IPS DF 6.9 (cell line): Measurements from ENCODE around the gene CEP295NL.

Source experiments
- DNase-seq: peaks from one replicate; pipeline ENCODE4 v3.0.0-alpha.2; 2013; ENCODE audit warnings: low read depth, low spot score
- H3K27ac ChIP-seq: one replicate; pipeline ENCODE4 v1.5.1; 2013; ENCODE audit warnings: low read length, control low read depth
- H3K27me3 ChIP-seq: 2 replicates; pipeline ENCODE4 v1.6.1; 2013; ENCODE audit warnings: mild to moderate bottlenecking, low read length; ENCODE audit not compliant: control insufficient read depth, insufficient read depth
- H3K36me3 ChIP-seq: 2 replicates; pipeline ENCODE4 v1.6.1; 2013; ENCODE audit warnings: low read length; ENCODE audit not compliant: control insufficient read depth, insufficient read depth
- H3K4me1 ChIP-seq: 2 replicates; pipeline ENCODE4 v1.6.1; 2013; ENCODE audit warnings: low read length; ENCODE audit not compliant: control insufficient read depth, insufficient read depth
- H3K4me3 ChIP-seq: 2 replicates; pipeline ENCODE4 v1.5.1; 2013; ENCODE audit warnings: mild to moderate bottlenecking, low read length
- H3K9me3 ChIP-seq: 2 replicates; pipeline ENCODE4 v1.6.1; 2013; ENCODE audit warnings: low read length, inconsistent platforms; ENCODE audit not compliant: control insufficient read depth, insufficient read depth
- WGBS: extraction: QIAGEN DNeasy Blood & Tissue Kit; methylation state at CpG from one replicate; pipeline ENCODE4 v1.1.7; 2013; ENCODE audit warnings: mixed read lengths, missing lambda C conversion rate; ENCODE audit not compliant: insufficient read length, insufficient coverage; 5-methylcytosine and 5-hydroxymethylcytosine counted together

The CEP295NL gene

DNA sequence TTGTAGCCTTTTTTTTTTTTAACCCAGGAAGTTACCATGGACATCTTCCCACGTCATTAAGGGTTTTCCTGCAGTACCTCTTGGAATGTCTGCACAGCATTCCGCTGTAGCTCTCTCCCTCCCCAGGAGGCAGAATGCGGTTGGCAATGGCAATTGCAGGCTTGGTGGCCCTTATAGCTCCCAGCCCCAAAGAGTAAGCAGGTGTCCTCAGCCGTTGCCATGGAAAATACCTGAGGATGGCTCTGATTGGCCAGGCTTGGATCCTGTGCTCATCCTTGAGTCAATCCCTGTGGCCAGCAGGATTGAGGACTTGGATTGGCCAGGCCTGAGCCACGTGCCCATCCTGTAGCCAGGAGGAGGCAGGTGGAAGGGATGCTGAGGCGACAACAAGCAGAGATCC is 37.7 kb upstream of the CEP295NL start:
- no peak overlapping the region for H3K4me3 ChIP-seq
- H3K27me3 ChIP-seq: no peaks in the 10 kb centered on the region
- no peaks in the 10 kb centered on the region for H3K36me3 ChIP-seq
- H3K4me1 ChIP-seq: no peaks in the 10 kb centered on the region
- H3K9me3 ChIP-seq: no peaks in the 10 kb centered on the region; the same call in 1 of the 2 replicates
- no peak overlapping the region for H3K27ac ChIP-seq
- WGBS: no CpG with 5 or more reads among the region's 6 CpGs
- no peak for DNase-seq

DNA sequence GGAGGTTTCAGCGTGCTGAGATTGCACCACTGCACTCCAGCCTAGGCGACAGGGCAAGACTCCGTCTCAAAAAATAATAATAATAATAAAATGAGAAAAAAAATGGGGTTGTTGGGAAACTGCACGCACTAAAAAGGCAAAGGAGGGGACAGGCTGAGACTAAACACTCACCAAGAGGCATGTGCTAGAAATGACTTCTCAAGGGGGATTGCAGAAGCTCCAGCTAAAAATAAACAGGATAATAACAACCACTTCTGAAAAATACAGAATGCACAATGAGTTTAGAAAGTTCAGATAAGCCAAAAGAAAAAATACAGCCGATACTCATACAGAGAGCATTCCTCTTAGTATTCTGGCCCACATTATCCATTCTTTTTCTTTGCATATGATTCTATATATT is 37.3 kb upstream of the CEP295NL start:
- Histone ChIP-seq H3K27me3 (no peaks in the 10 kb centered on the region), H3K27ac (no peak overlapping the region), H3K9me3 (no peaks in the 10 kb centered on the region; the same call in 1 of the 2 replicates), H3K4me3 (no peak overlapping the region), H3K36me3 (no peaks in the 10 kb centered on the region), H3K4me1 (no peaks in the 10 kb centered on the region)
- no CpG with 5 or more reads among the region's 5 CpGs for WGBS
- no peak for DNase-seq

DNA sequence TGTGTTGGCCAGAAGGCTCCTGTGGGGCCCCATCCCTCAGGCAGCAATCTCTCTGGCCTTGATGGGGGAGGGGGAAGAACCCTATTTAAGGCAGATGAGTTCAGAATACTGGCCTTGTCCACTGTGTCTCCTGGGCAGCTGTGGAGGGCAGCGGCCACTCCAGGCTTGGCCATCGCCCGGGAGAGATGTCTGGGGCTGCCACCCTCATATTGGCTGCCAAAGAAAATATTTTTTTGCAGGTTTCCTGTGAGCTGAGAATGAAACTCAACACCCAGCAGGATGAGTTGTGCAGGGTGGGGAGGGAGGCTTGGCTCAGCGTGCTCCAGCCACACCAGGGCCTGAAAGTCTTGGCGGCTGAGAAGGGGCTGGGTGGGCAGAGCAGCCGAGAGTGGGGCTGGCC is 36.6 kb upstream of the CEP295NL start:
- Histone ChIP-seq H3K4me3 (no peak overlapping the region), H3K4me1 (no peaks in the 10 kb centered on the region), H3K9me3 (no peaks in the 10 kb centered on the region; the same call in 1 of the 2 replicates), H3K36me3 (no peaks in the 10 kb centered on the region), H3K27me3 (no peaks in the 10 kb centered on the region), H3K27ac (no peak overlapping the region)
- DNase-seq: no peak
- WGBS: no CpG with 5 or more reads among the region's 6 CpGs

DNA sequence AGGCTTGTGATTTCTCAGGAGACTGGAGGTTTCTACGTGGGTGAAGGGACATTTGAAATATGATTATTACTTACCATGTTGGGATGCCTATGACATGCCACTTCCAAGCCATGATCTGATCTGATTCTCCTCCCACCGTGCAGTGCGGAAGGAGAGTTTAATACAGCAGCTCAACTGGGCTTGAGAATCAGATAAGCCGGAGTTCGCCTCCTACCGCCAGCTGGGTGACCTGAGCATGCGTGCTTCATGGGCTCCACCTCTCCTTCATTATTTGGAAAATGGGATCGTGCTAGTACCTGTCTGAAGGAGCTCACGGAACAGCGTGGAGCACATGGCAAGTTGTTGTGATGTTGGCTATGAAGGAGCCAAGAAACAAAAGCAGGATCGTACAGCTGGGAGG is 34.6 kb upstream of the CEP295NL start:
- DNase-seq: no peak
- H3K36me3 ChIP-seq: no peaks in the 10 kb centered on the region
- no peaks in the 10 kb centered on the region for H3K27me3 ChIP-seq
- WGBS: no CpG with 5 or more reads among the region's 11 CpGs
- H3K4me1 ChIP-seq: 0 out of 2 replicates have a peak, but pooled peaks cover 2% of the 10 kb centered on the region
- H3K27ac ChIP-seq: no peak overlapping the region
- H3K9me3 ChIP-seq: no peaks in the 10 kb centered on the region
- H3K4me3 ChIP-seq: no peak overlapping the region

DNA sequence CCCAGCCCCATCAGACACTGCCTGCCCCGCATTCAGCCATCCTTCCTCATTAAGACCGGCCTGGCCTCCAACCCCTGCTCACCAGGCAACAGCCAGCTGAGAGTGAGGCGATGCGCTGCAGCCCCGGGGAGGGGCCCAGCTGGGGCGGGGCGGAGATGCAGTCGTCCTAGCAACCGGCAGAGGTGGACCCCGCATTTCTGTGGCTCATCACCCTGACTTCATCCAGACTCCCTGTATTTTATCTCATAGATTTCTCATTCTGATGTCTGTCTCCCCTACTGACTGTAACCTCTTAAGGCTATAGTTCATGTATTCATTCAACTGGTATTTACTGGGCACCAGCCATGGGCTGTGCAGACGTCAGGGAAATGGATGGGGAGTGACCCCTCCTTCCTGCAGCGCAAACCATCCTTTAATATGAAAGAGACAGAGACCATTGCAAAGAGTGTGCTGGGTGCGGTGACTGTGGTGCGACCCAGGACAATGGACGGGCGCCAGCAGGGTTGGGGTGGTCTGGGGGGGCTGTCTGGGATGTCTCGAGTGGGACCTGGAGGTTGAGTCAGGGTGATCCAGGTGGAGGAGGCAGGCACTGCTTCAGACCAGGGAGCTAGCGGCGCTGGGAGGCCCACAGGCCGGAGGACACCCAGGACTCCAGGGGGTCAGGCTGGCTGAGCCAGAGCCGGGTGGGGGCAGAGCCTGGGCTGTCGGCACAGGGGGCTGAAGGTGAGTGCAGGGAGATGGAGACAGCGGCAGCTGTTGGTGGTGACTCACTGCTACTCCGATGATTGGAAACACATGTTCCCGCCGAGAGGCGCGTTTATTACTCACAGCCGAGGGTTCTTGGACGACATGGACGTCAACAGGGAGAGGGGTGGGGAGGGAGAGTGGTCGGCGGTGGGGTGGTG is 32.7 kb upstream of the CEP295NL start:
- no peak for DNase-seq
- Histone ChIP-seq H3K4me3 (no peak overlapping the region), H3K27me3 (no peaks in the 10 kb centered on the region), H3K36me3 (no peaks in the 10 kb centered on the region), H3K27ac (no peak overlapping the region), H3K9me3 (no peaks in the 10 kb centered on the region), H3K4me1 (0 out of 2 replicates have a peak, but pooled peaks cover 2% of the 10 kb centered on the region)
- no CpG with 5 or more reads among the region's 33 CpGs for WGBS

DNA sequence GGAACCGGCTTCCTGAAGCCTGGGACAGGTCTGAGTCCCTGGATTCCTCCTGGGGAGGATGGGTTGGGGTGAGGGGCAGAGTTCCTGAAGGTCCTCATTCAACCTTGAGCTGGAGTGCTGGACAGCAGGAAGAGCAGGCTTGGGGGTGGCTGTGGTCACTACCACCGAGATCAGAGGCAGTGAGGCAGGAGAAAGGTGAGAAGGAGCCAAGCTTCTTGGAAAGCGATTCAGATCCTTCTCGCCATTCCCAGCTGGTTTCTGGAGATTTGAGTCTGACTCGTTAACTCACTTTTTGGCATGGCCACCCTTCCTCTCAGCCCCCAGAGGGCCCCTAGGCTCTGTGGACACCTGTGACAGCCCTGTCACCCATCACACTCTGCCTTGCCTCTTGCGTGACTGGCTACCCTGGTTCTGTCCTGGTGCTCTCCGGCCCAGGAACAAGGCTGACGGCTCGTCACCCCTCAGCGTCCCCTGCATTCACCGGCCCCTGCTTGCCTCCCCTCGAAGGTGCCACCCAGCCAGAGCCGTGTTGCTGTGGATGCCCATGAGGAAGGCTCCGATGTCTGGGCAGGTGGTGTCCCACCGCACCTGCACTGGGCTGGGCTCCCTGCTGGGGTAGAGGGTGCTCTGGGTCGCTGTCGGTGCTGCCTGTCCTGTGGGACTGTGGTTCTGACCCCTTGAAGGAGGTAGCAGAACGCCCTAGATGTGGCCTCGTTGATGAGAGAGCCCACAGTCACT is 31.8 kb upstream of the CEP295NL start:
- Histone ChIP-seq H3K27ac (no peak overlapping the region), H3K9me3 (no peaks in the 10 kb centered on the region), H3K4me1 (0 out of 2 replicates have a peak, but pooled peaks cover 2% of the 10 kb centered on the region), H3K27me3 (no peaks in the 10 kb centered on the region), H3K36me3 (no peaks in the 10 kb centered on the region), H3K4me3 (no peak overlapping the region)
- WGBS: no CpG with 5 or more reads among the region's 19 CpGs
- DNase-seq: no peak

DNA sequence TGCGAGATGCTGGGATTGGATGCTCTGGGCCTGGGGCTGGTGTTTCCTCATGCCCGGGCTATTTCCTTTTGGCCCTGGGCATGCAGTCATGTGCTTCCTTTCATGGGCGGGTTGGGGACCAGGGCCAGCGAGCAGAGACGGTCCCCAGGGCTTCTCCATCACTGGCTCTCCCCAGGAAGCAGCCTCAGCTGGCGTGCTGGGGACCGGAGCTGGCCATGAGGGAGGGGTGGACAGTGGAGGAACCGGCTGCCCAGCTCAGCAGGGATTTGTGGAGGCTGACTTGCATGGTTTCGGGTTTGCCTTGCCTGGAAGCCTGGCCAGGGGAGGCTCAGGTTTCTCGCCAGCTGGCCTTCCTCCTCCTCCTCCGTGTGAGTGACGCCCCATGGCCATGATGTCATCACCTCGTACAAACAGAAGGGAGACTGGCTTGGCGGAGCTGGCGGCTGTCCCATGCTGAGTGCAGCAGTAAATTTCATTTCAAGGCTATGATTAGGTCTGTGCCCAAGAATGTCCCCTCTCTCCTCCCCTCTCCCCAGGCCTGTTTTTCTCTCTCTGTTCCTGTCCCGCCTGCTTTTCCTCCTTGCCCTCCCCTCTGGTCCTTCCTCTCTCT is 31.1 kb upstream of the CEP295NL start:
- no peaks in the 10 kb centered on the region for H3K36me3 ChIP-seq
- no CpG with 5 or more reads among the region's 16 CpGs for WGBS
- H3K4me1 ChIP-seq: 0 out of 2 replicates have a peak, but pooled peaks cover 2% of the 10 kb centered on the region
- DNase-seq: no peak
- no peaks in the 10 kb centered on the region for H3K27me3 ChIP-seq
- no peak overlapping the region for H3K4me3 ChIP-seq
- H3K9me3 ChIP-seq: no peaks in the 10 kb centered on the region
- H3K27ac ChIP-seq: no peak overlapping the region

DNA sequence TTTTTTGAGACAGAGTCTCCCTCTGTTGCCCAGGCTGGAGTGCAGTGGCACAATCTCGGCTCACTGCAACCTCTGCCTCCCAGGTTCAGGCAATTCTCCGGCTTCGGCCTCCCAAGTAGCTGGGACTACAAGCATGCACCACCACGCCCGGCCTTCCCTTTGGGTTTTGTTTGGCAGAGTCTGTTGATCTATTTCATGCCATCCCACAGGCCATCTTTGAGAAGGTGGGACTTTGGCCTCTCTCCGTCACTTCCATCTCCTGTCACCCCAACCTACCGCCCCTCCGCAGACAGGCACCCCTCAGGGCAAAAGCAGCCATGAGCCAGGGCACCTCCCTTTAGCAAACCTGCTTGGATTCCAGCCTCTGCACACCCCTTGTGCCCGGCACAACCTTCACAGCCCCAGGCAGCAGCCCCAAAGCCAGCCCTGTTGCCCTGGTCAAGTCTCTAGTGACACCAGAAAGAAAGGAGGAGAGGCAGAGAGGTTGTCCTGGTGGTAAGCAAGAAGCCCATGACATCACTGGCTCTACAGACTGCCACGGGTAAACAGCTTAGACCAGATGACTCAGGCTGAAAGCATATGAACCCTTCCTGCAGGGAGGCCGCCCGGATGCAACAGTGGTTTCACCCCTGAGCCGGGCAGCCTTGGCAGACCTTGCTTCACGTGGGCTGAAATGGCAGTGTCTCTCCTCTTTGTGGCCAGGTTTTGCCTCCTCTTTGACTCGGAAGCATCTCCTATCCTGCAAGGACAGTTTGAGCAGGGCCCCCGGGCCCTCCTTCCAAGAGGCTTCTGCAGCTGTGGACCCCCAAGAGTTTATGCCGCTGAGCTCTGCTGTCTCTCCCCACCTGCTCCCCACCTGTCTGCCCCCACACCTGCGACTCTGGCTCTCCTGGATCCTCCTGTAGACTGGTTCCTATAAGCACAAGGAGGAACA is 30.3 kb upstream of the CEP295NL start:
- no CpG with 5 or more reads among the region's 18 CpGs for WGBS
- Histone ChIP-seq H3K9me3 (no peaks in the 10 kb centered on the region), H3K27me3 (no peaks in the 10 kb centered on the region), H3K36me3 (no peaks in the 10 kb centered on the region), H3K4me1 (0 out of 2 replicates have a peak, but pooled peaks cover 2% of the 10 kb centered on the region), H3K27ac (no peak overlapping the region), H3K4me3 (no peak overlapping the region)
- DNase-seq: no peak

DNA sequence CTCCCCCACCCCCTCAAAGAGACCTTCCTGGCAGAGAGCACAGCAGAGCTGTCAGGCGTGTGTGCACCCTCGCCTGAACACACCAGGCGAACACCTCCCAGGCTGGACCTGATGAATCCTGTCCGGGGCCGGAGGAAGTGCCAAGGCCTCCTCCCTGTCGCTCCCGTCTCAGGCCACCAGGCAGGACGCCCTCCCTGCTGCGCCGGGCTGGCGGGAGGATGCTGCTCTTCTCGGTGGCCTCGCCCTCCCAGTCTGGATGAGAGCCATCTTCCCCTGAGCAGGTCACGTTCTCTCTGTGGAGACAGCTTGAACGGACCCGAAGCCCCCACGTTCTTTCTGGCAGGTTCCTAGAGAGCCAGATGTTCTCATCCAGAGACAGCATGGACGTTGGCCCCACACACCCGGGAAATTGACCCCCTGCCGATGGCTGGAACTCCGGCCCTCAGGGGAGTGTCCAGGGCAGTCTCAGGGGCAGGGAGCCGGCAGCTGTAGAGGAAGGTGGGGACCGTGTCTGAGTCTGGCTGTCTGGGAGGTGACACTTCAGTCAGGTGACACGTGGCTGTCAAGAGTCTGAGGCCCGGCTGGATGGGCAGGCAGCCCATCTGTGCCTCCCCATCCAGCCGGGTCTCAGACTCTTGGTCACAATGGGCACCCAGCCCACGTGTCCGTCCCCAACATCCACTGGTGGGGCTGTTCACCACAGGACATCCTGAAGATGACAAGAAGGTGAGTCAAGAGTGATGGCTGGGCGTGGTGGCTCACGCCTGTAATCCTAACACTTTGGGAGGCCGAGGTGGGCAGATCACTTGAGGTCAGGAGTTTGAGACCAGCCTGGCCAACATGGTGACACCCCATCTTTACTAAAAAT is 27.1 kb upstream of the CEP295NL start:
- Histone ChIP-seq H3K4me3 (no peak overlapping the region), H3K9me3 (no peaks in the 10 kb centered on the region), H3K27ac (no peak overlapping the region), H3K27me3 (no peaks in the 10 kb centered on the region), H3K4me1 (0 out of 2 replicates have a peak, but pooled peaks cover 2% of the 10 kb centered on the region), H3K36me3 (no peaks in the 10 kb centered on the region)
- DNase-seq: no peak
- WGBS: no CpG with 5 or more reads among the region's 31 CpGs
